Spleen (tissue), 7 donors: Measurements from ENCODE around the gene MAPK13.

Source experiments
- POLR2A ChIP-seq, 3 donors: fragments of 450-650 bp; IDR thresholded peaks; one replicate each; pipeline ENCODE4 v1.5.1; 2017; ENCODE audit warnings: antibody characterized with exemption in 3 of 3, mild to moderate bottlenecking in 1 of 3
- TF ChIP-seq, protein P1 (sequence below), 11 experiments: fragments of 200-600 bp in 7 of 11; fragments of 450-650 bp in 4 of 11; sonication (generic) in 4 of 11; IDR thresholded peaks in 8 of 11; conservative IDR thresholded peaks in 3 of 11; 1 replicate in 7 of 11; 2 replicates in 4 of 11; pipeline versions ENCODE4 v1.4.0 to v1.8.0; 2016 to 2021; ENCODE audit warnings: antibody characterized with exemption in 11 of 11, inconsistent platforms in 4 of 11, mild to moderate bottlenecking in 1 of 11
- donor health status: DM: no; HTN: no; CAD: no; lungs with moderate emphysema.
- donor health status: DM: no; HTN: no; CAD: no.
- donor health status: DM: no; HTN: no; CAD: no.

DNA sequence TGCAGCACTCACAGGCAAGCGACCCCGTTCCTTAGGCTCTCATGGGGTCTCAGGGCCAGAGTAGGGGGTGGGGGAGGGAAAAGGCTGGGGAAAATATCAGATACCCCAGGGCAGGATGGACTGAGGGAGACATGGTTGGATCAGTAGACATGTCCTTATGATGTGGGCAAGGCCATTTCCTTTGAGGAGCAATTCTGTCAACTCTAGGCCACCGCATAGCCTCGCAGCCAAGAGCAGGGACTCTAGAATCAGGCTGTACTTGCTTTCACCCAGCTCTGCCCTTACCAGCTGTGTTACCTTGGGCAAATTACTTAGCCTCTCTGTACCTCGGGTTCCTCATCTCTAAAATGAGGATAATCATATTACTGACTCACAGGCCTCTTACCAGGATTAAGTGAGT is 2.2 kb upstream of the MAPK13 start:
- TF ChIP-seq, protein P1, sequence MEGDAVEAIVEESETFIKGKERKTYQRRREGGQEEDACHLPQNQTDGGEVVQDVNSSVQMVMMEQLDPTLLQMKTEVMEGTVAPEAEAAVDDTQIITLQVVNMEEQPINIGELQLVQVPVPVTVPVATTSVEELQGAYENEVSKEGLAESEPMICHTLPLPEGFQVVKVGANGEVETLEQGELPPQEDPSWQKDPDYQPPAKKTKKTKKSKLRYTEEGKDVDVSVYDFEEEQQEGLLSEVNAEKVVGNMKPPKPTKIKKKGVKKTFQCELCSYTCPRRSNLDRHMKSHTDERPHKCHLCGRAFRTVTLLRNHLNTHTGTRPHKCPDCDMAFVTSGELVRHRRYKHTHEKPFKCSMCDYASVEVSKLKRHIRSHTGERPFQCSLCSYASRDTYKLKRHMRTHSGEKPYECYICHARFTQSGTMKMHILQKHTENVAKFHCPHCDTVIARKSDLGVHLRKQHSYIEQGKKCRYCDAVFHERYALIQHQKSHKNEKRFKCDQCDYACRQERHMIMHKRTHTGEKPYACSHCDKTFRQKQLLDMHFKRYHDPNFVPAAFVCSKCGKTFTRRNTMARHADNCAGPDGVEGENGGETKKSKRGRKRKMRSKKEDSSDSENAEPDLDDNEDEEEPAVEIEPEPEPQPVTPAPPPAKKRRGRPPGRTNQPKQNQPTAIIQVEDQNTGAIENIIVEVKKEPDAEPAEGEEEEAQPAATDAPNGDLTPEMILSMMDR (IDR thresholded peaks at IDR 0.05 in 8 of 11, conservative IDR thresholded peaks at IDR 0.05 in 3 of 11): no peak
- no peak for TF ChIP-seq POLR2A (IDR thresholded peaks at IDR 0.05)
